ENCODE measurements around the gene NTSR1.

NTSR1 gene

DNA sequence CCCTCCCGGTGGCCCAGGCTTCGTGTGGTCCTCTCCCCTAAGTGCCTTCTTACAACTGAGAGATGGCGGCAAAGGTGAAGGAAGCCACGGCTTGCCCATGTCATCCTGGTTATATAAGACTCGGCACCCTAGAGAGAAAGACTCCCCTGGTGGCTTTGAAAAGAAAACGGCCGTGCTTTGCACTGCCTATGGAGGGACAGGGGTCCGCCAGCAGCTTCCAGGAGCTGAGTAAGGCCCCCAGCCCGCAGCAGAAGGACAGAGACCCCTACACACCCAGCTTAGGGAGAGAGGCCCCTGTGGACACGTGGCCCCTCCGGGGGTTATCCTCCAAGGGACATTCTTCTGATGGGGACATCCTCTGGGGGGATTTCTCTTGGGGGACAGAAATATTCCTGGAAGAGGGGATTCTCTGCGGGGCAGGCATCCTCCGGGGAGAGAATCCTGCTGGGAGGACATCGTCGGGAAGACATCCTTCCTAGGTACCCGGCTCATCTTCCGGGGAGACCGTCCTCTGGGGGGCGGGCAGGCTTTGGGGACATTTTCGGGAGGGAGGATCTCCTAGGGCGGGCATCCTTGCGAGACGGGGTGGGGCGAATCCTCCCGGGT is 95.5 kb downstream of the NTSR1 start:
- DNase-seq (ENCODE audit: low spot score): no peak

DNA sequence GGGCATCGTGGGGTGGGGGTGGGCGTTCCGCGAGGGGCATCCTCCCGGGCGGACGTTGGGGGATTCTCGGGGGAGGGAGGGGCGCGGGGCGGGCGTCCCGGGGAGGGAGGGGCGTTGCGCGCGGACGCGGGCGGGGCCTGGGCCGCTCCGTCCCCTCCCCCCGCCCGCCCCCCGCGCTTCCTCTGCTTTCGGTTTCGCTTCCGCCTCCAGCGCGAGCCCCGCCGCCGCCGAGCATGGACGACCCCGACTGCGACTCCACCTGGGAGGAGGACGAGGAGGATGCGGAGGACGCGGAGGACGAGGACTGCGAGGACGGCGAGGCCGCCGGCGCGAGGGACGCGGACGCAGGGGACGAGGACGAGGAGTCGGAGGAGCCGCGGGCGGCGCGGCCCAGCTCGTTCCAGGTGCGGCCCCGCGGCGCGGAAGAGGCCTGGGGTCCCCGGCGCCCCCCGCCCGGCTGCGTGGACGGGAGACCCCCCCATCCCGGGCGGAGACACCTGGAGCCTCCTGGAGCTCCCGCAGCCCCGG is 96.1 kb downstream of the NTSR1 start, which contains the start of gene OGFR:
Gene OGFR, plus strand, starts transcription at position 209 of the 528 bp plus-strand sequence. Its CDS starts 25 bp downstream, at position 234.
- peak; percentile 95 for DNase-seq (ENCODE audit: low spot score)

DNA sequence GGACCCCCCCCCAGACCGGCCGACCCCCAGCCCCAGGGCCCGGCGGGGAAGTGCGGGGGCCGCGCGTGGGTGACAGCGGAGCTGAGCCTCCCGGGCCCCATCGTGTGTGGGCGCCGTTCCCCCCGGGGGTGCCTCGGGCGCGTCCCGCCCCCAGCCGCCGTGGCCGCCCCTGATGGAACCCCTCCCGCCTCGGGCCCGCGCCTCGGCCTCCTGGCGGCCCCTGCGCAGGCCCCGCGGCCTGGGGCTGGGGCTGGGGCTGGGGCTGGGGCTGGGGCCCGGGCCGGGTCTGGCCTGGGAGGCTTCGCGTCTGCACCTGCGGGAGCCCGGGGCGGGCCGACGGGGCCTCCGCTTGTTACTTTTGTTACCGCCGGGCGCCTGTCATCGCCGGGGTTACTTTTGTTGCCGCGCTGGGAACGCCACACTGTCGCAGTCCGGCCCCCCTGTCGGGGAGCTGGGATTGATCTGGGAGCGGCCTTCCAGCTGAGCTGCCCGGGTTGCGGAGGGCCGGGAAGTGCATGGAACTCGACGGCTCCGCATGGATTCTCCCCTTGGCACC is 96.6 kb downstream of the NTSR1 start:
- DNase-seq (ENCODE audit: low spot score): peak; percentile 63

DNA sequence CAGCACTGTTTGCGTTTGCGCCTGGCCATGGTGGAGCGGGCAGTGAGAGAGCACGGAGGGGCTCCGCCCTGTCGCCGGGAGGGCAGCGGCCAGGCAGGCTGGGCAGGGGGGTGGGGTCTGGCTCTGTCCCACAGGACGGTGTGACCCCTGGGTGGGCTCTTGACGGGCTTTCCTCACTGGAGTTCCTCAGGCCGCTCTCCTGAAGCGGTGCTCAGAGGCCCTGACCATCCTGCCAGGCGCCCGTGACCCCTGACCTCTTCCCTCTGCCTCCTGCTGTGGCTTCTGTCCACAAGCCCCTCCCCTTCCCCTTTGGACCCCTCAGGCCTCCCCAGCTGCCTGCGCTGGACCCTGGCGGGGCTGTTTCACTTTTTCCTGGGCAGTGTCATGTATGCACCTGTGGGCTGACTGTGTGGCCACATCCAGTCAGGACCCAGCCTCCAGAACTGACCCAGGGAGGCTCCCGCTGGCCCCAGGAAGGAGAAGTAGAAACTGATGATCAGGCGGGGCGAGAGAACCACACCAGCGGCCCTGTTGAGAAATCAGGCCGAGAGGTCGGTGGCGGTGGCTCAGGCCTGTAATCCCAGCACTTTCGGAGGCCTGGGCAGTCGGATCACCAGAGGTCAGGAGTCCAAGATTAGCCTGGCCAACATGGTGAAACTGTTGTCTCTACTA is 97.2 kb downstream of the NTSR1 start:
- DNase-seq (ENCODE audit: low spot score): no peak

DNA sequence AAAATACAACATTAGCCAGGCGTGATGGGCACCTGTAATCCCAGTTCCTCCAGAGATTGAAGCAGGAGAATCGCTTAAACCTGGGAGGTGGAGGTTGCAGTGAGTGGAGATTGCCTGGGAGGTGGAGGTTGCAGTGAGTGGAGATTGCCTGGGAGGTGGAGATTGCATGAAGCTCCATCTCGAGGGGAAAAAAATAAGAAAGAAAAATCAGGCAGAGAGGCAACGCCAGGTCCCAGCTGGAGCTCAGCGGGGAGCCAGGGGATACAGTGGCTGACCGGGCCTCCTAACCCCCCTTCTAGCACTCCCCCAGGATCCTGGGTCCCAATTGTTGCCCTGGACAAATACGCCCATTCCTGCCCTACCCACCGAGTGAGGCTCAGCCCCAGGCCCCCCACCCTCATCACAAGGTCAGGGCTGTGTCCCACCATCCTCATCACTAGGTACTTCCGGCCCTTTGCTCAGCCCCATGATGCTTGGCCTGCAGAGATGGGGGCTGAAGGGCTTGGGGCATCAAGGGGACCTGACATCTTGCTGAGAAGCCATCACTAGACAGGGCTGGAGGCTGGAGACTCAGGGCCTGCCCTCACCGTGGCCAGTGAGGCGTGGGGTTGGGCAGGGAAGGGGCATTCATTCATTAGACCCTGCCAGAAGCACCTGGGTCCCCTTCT is 97.9 kb downstream of the NTSR1 start:
- DNase-seq (ENCODE audit: low spot score): no peak

DNA sequence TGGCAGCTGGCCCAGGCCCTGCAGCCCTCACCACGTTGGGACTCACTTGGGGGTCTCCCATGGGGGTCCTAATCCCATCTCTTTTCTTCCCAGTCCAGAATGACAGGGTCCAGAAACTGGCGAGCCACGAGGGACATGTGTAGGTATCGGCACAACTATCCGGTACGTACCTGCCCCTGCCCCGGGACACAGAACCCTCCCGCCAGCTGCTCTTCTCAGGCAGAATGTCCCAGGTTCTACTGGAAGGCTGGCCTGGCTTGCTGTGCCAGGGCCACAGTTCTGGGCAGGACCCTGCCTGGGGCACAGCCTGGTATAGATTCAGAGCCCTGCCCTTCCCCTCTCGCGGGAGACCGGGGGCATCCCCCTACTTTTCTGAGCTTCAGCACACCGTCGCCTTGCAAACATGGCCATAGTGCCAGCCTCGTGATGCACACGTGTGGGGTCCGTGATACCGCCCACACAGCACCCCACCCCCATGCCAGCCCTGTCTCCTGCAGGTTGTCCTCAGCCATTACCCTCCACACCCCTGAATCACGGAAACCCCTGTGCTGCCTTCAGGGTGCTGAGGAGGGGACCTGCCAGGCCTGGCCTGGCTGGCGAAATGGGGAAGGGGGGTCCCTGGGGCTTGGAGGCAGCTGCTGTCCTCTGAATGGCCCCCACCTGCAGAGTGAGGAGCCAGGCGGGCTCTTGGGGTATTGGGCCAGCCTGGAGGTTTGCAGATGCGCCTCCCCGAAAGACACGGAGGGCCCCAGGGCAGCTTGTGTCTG is 99.0 kb downstream of the NTSR1 start:
- DNase-seq (ENCODE audit: low spot score): no peak

DNA sequence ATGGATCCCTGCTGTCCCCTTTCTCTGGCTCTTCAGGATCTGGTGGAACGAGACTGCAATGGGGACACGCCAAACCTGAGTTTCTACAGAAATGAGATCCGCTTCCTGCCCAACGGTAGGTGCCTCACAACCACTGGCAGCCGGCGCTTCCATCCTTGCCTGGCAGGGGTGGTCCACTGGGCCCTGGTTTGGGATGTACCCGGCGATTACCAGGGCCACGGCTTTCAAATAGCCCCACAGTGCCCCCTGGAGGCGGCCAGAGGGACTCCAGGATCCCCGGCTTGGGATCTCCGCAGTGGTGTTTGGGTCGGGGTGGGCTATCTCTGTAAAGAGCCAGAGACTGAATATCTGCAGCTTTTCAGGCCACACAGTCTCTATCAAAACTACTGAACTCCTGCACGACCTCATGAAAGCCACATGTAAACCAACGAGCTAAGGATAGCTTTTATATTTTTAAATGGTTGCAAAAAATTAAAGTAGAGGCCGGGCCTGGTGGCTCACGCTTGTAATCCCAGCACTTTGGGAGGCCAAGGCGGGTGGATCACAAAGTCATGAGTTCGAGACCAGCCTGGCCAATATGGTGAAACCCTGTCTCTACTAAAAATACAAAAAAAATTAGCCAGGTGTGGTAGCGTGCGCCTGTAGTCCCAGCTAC is 99.7 kb downstream of the NTSR1 start:
- DNase-seq (ENCODE audit: low spot score): peak; percentile 89

DNA sequence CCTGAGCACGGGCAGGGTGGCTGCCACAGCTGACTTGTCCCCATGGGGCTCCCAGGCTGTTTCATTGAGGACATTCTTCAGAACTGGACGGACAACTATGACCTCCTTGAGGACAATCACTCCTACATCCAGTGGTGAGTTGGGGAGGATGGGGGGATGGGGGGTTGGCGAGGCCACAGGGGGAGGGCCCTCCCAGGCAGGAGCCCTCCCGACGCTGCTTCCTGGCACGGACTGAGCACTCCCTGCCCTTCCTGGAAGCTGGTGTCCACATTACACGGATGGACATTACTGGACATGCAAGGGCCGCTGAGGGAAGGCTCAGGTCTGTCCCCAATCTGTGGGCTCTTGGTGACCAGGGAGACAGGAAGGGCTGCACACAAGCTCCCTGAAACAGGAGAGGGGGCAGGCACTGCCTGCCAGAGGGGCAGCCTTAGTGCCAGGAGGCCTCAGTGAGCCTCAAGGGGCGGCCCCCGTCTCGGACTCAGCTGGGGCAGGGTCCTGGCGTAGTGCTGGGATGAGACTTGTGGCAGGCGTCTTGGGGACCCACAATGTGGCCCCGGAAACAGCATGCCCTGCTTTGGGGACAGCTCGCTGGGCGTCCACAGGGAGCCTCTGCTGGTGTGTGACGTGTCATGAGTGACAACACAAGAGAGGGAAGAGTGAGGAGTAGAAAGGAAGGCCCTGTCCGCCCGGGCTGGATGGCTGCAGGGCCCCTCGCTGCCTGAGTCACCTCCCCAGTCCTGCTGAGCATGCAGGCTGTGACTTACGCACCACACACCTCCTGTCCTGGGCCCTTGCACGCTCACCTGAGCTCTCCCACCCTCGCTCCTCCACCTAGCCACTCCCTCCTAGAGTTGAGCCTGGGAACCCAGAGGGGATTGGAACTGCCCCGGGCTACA is 101.1 kb downstream of the NTSR1 start:
- DNase-seq (ENCODE audit: low spot score): no peak

DNA sequence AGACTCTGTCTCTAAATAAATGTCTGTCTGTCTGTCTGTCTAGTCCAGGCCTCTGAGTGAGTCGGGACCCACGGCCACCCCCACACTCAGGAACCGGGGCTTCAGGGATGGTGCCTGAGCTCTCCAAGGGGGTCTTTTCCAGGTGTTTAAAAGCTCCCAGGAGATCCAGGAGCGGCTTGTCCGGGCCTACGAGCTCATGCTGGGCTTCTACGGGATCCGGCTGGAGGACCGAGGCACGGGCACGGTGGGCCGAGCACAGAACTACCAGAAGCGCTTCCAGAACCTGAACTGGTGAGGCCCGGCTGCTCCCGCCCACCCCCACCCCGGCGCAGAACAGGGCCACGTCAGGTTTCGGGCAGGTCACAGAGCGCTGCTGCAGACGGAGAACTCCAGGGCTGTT is 102.7 kb downstream of the NTSR1 start:
- no peak for DNase-seq (ENCODE audit: low spot score)

DNA sequence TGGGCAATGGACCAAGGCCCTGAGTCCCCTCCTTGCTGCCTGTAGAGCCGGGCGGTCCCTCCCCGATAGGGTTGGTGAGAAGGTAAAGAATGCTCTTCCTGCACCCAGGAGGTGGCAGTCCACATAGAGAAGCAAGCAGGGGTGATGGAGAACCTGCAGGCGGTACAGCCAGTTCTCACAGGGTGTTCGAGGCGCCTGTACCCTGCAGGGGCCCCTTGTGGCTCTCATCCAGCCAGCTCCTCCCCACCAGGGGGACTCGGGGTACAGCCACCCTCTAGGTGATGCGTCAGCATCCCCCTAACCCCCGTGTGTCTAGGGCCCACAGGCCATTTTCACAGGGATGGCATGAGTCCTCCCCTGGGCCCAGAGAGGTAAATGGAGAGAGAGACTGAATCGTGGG is 103.1 kb downstream of the NTSR1 start:
- DNase-seq (ENCODE audit: low spot score): no peak

Measured in GM03348 (cell line).